HG03135 (cell line): ENCODE measurements around the gene CAMK2A.

ENCODE experiments used
- ATAC-seq: cut with Tn5 transposase; IDR thresholded peaks from one replicate; pipeline ENCODE4 v1.9.1; 2021; ENCODE audit warnings: mild to moderate bottlenecking, moderate library complexity; ENCODE audit not compliant: unreplicated experiment

CAMK2A gene

DNA sequence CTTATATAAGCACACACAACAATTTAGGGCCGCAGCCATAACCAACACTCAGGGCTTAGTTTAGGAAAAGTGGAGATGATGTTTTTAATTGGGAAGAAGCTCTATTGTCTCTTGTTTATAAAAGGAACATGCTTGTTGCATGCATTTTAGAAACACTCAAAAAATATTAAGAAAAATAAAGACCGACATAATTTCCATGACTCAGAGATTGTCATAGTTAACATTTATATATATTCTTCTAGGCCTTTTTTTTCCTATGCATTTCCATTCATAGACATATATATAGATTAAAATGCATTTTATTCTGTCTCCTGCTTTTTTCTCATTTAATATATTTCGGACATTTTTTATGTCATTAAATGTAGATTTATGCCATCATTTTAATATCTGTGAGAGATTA is 26.7 kb upstream of the CAMK2A start:
- ATAC-seq: no peak

DNA sequence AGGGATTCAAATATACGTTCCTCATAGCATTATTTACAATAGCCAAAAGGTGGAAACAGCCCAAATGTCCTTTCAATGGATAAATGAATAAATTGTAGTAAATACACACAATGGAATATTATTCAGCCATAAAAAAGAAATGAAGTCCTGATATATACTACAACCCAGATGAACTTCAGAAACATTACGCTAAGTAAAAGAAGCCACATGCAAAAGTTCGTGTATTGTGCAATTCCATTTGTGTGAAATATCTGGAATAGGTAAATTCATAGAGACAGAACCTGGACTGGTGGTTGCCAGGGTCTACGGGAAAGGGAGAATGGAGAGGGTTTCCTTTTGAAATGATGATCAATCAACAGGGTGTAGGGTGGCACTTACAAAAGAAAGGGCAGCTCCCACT is 25.7 kb upstream of the CAMK2A start:
- no peak for ATAC-seq

DNA sequence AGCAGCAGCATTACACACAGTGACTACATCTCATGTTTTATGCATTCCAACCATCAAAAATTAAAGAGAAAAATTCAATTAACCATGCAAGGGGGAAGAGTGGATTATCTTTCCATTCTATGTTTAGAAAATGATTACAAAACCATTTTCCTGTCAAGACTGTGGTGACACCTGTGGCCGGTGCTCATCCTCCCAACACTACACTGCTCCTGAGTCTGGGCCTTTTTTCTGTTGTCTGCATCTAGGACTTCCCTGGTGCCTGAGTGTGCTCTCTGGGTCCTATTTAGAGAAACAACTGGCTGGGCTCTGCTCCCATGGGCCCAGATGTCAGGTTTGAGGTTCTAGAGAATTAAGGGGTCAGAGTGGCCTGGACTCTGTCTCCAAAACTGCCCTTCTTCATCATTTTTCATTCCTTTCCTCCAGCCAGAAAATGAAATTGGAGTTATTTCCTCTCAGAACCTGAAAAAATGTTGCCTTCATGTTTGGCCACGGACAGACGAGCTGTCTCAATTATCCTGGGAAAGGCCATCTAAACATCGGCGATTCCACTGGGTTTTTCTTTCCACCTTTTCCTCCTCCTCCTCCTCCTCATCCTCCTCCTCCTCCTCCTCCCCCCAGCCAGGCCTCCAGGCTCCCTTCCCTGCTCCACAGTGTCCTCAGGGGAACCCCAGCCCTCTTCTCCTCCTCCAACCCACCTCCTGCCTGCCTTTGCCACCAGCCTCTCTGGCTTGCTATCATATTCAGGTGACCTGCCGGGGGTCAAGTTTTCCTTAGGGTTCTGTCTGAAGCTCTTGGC is 24.5 kb upstream of the CAMK2A start:
- ATAC-seq: no peak

DNA sequence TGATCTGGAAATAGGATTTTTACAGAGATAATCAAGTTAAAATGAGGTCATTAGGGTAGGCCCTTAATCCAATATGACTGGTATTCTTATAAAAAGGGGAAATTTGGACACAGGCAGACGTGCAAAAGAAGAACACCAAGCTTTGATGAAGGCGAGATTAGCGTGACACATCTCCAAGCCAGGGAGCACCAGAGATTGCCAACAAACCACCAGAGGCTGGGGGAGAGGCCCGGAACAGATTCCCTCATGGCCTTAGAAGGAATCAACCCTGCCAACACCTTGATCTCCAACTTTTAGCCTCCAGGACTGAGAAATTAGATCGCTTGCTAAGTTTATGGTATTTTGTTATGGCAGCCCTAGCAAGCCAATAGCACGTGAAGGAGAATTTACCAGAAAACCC is 23.9 kb upstream of the CAMK2A start:
- no peak for ATAC-seq

GRCh38 chr5:150312518-150312917 is 22.9 kb upstream of the CAMK2A start:
- ATAC-seq: no peak

- ATAC-seq: no peak
Observed at GRCh38 chr5:150311015-150311692, 21.6 kb upstream of the CAMK2A start.

GRCh38 chr5:150310246-150310645 is 20.7 kb upstream of the CAMK2A start:
- ATAC-seq: no peak

DNA sequence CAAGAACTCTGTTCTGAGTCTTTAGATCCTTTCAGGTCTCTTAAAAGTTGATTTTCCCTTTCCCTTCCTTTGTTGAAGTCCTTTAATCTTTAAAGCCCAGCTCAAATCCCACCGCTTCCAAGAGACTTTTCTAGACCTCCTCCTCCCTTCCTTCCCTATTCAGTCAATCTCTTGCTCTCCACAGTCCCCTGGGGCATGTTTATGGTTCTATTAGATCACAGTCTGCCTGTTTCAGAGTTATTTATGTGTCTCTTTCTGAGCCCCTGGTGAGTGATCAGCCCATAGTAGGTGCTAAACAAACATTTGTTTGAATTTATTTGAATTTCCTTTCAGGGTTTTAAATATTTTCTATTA is 20.3 kb upstream of the CAMK2A start:
- ATAC-seq: no peak

DNA sequence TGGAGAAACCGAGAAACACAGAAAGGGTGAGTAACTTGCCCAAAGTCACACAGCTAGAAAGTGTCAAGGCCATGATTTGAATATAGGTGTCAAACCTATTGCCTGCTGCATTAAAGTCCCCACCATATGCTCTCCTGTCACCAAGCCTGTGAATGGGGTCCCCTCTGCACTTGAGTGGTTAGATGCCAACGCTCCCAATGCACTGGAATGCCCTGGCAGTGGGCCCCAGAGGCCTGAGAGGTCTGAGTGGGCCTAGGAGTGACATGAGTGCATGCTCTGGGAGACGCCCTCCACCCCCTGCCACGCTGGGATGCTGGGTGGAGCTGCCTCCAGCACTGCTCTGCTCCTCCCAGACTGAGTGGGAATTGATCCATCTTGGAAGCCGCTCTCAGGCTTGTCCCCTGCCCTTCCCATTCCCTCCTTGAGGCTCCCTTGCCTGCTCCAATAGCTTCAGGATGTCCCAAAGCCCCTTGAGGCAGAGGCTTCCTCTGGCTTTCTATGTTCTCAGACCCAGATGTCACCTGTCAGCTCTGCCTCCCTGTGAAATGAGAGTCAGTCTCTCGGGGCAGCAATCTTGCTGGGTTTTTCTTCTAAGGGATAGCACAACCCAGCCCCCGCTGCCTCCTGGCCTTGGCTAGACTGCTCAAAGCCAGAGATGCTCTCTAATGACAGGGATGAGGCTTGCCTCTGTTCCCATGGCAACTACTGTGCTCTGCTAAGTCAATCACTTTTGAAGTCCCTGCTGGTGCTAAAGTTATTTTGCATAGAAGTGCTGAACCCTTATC is 19.7 kb upstream of the CAMK2A start:
- no peak for ATAC-seq

DNA sequence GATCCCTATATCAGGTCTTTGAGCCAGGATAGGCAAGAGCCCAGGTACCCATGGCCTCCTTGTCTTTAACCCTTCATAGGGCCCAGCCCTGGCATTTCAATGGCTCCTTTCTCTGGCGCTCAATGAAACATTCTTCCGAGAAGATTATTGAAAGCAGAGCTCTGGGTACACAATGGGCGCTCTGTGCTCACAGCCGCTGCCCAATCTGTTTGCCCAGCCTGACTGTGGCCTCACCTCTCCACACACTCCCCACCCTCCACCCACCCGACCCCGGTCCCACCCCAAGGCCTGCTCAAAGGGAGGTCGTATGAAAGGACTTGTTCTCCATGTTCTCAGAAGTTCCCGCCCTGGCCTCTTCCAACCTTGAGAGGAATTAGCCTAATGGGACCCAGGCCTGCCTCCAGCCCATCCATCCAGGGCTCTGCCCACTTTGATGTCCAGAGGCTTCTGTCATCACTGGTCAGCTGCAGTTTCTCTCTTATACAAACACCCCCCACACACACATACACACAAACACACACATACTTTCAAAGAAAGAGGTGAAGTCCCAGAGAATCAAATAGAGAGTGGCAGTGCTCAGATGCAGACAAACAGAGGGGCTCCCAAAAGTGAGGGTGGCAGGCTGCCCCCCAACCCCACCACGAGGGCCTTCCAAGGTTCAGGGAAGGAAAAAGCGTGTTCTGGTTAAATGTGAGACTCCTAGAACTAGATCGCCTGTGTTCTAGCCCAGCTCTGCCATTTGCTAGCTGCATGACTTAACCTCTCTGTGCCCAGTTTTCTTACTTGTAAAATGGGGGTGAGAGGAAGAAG is 18.2 kb upstream of the CAMK2A start:
- ATAC-seq: no peak

- no peak for ATAC-seq
Observed at GRCh38 chr5:150306775-150307174, 17.2 kb upstream of the CAMK2A start.

DNA sequence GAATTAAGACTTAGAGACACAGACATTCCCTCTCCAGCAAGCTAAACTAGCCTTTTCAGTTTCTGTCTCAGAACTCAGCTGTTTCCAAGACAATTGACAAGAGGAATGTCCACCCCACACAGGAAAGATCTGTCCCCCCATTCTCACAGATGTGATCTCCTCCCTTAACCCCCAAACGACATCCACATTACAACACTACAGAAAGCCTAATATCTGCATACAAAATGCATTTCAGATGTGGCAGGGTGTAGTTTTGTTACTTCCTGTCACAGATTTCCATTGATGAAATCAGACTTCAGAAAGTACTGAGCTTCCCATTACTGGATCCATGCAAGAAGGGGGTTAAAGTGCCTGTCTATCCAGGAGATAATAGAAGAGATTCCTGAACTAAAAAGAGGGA is 16.0 kb upstream of the CAMK2A start:
- ATAC-seq: no peak

DNA sequence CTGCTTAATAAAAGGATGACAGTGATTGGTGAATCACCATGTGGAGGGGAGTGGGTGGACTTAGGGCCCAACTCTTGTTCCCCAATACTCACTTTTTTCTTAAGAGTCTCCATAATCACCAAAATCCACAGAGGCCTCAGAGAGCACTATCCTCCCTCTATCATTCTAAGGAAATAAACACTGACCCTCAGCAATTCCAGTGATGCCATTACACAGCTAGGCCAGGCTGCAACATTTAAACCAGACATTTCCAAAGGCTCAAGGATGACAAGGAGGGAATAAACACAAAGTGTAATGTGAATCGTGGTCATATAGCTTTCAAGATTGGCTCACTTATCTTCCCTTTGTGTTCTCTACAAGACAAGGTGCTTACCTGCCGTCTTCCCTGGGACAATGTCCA is 15.5 kb upstream of the CAMK2A start:
- no peak for ATAC-seq

DNA sequence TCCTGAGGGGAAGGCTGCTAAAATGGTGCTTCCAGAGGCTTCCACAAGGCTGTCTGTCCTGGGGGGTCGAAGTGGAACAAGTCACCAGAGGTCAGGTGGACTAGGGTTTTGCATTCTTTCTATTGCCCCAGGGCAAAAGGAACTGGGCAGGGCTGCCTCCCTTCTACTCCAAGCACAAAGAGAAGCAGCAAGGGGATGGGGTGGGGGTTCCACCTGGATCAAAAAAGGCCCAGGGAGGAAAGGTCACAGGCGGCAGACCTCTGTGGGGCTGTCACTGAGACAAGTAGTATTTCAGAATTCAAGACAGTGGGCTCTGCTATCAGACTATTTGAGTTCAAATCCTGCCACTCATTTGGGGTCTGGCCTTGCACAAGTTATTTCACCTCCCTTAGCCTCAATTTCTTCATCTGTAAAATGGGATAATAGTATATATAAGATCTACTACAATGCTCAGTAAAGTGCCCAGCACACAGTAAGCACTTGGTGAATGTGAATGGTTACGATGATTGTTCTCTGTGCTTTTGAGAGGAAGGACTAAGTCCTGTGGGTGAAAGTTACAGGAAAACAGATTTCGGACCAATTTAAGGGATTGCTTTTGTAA is 15.0 kb upstream of the CAMK2A start:
- ATAC-seq: no peak

- no peak for ATAC-seq
Observed at GRCh38 chr5:150303660-150304386, 14.2 kb upstream of the CAMK2A start.

DNA sequence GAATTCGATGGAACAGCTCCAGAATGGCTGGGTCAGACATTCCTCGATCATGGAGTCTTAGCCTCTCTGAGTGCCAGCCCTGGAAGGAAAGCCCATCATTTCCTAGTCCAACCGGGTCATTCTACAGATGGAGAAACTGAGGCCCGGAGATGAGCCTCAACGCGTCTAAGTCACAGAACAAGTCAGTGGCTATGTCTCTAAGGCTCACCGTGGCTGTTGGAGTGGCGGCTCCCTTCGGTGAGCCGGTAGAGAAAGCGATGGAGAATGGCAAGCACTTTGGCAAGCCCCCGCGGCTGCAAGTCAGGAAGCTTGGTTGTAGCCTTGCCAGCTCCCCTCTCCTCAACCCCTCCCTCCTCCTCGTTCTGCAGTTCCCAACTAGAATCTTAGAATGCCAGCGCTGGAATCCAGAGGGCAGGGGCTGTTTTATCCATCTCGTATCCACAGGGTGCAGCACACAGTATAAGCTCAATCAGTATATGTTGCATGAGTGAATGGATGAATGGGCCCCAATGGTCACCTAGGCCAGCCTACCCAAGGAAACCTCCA is 13.6 kb upstream of the CAMK2A start:
- ATAC-seq: no peak

GRCh38 chr5:150302301-150303069 is 12.9 kb upstream of the CAMK2A start, which contains the start of gene ARSI:
Gene ARSI, minus strand, starts transcription at chr5:150302905. Its CDS starts 532 bp downstream, at chr5:150302373.
- ATAC-seq: no peak

DNA sequence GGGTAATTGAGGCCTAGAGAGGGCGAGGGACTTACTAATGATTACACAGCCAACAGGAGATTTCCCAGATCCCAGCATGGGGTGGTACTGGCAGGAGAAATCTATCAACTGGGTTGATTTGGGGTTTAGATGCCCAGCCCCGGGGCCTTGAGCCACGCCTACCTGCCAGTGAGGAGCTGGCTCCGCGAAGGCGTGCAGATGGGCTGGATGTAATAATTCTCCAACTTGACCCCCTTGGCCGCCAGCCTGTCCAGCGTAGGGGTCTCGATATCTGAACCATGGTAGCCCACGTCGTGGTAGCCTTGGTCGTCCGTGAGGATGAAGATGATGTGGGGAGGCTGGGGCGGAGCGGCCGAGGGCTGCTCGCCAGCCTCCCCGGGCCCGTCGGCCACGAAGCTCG is 12.3 kb upstream of the CAMK2A start:
- ATAC-seq: no peak

GRCh38 chr5:150301170-150301505 is 11.6 kb upstream of the CAMK2A start:
- ATAC-seq: no peak
